Measurements from ENCODE around the gene MAN2B2. TPM values are rescaled to one million over a fixed set of nuclear protein-coding genes. Genes with fewer than 3 reads are reported as not detected.

The MAN2B2 gene
- total and polyA plus RNA-seq, 7 donors: 1.8 to 6.6 (median 3.2) TPM

DNA sequence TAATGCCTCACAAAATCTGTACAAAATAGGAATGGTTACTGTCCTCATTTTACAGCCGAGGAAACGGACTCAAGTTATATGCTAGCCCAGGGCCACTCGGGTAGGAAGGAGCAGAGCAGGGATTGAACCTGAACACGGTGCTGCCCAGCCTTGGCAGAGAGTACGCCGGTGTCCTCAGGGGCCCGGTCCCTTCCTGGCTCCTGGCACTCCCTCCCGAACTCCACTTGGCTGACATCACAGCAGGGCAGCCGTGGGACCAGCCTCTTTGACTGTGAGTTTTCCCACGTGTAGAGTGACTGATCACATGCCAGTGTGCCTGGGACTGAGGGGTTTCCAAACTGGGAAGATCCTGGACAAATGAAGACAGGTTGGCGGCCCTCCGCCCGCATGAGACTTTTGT is 23.7 kb downstream of the MAN2B2 start:
- H3K27ac ChIP-seq: no peak overlapping the region
- H3K4me1 ChIP-seq: no peaks in the 10 kb centered on the region
- H3K4me3 ChIP-seq: no peak overlapping the region
- TF ChIP-seq, protein P1, sequence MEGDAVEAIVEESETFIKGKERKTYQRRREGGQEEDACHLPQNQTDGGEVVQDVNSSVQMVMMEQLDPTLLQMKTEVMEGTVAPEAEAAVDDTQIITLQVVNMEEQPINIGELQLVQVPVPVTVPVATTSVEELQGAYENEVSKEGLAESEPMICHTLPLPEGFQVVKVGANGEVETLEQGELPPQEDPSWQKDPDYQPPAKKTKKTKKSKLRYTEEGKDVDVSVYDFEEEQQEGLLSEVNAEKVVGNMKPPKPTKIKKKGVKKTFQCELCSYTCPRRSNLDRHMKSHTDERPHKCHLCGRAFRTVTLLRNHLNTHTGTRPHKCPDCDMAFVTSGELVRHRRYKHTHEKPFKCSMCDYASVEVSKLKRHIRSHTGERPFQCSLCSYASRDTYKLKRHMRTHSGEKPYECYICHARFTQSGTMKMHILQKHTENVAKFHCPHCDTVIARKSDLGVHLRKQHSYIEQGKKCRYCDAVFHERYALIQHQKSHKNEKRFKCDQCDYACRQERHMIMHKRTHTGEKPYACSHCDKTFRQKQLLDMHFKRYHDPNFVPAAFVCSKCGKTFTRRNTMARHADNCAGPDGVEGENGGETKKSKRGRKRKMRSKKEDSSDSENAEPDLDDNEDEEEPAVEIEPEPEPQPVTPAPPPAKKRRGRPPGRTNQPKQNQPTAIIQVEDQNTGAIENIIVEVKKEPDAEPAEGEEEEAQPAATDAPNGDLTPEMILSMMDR (IDR thresholded peaks at IDR 0.05): no peak
- no peak for ATAC-seq
- 55 to 57% (median 56%) methylated on average over 11 to 13 of the region's 13 CpGs for WGBS, 3 donors
- H3K27me3 ChIP-seq (ENCODE audit: insufficient read depth in 3 of 3, low read length in 2 of 3): peaks cover 0 to 10% (median 6%) of the 10 kb centered on the region in 3 donors
- H3K9me3 ChIP-seq: no peaks in the 10 kb centered on the region
- DNase-seq: no peak
- intact Hi-C loops (cut with DNase I): no loop called here
- no peaks in the 10 kb centered on the region for H3K36me3 ChIP-seq (ENCODE audit: insufficient read depth in 1 of 2, low read depth in 1 of 2)

GRCh38 chr4:6601661-6602250 is 26.8 kb downstream of the MAN2B2 start:
- no peaks in the 10 kb centered on the region for H3K9me3 ChIP-seq
- no peaks in the 10 kb centered on the region for H3K36me3 ChIP-seq (ENCODE audit: insufficient read depth in 1 of 2, low read depth in 1 of 2)
- H3K4me3 ChIP-seq: no peak overlapping the region
- TF ChIP-seq, protein P1 (IDR thresholded peaks at IDR 0.05): no peak
- ATAC-seq (no peak), DNase-seq (no peak)
- H3K4me1 ChIP-seq: no peaks in the 10 kb centered on the region
- intact Hi-C loops (cut with DNase I): no loop called here
- WGBS, 3 donors: 78 to 84% (median 82%) methylated on average over 10 of the region's 10 CpGs
- no peak overlapping the region for H3K27ac ChIP-seq
- peaks cover 0 to 6% (median 6%) of the 10 kb centered on the region in 3 donors for H3K27me3 ChIP-seq (ENCODE audit: insufficient read depth in 3 of 3, low read length in 2 of 3)

DNA sequence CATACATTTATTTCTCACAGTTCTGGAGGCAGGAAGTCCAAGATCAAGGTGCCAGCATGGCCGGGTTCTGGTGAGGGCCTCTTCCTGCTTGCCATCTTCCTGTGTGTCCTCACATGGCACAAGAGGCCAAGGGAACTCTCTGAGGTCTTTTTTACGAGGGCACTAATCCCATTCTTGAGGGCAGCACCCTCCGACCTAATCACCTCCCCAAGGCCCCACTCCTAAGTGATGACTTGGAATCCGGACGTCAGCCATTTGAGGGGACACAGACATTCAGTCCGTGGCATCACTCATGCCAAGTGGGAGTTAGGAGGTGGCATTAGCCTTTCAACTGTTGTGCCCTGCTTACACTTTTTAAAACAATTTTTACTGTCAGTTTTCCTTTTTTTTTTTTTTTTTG is 27.3 kb downstream of the MAN2B2 start:
- Histone ChIP-seq H3K27ac (no peak overlapping the region), H3K36me3 (ENCODE audit: insufficient read depth in 1 of 2, low read depth in 1 of 2) (no peaks in the 10 kb centered on the region), H3K4me3 (no peak overlapping the region), H3K9me3 (no peaks in the 10 kb centered on the region), H3K4me1 (no peaks in the 10 kb centered on the region), H3K27me3 (ENCODE audit: insufficient read depth in 3 of 3, low read length in 2 of 3) (peaks cover 0 to 6% (median 3%) of the 10 kb centered on the region in 3 donors)
- WGBS, 3 donors: 86 to 91% (median 88%) methylated on average over 6 of the region's 6 CpGs
- ATAC-seq (no peak), DNase-seq (no peak)
- TF ChIP-seq, protein P1 (IDR thresholded peaks at IDR 0.05): no peak
- intact Hi-C loops (cut with DNase I): no loop called here

- H3K36me3 ChIP-seq (ENCODE audit: insufficient read depth in 1 of 2, low read depth in 1 of 2): peaks cover 0 to 2% of the 10 kb centered on the region in 2 donors
- WGBS, 3 donors: 88 to 94% (median 89%) methylated on average over 12 of the region's 12 CpGs
These were observed 28.1 kb downstream of the MAN2B2 start for GRCh38 chr4:6603128-6603527.

More at GRCh38 chr4:6603128-6603527, 28.1 kb downstream of the MAN2B2 start:
- H3K27ac ChIP-seq: no peak overlapping the region
- H3K9me3 ChIP-seq: no peaks in the 10 kb centered on the region
- peaks cover 0 to under 1% (median 0%) of the 10 kb centered on the region in 3 donors for H3K27me3 ChIP-seq (ENCODE audit: insufficient read depth in 3 of 3, low read length in 2 of 3)
- ATAC-seq: no peak
- intact Hi-C loops (cut with DNase I): no loop called here
- no peak for DNase-seq
- H3K4me3 ChIP-seq: no peak overlapping the region
- TF ChIP-seq, protein P1 (IDR thresholded peaks at IDR 0.05): no peak
- H3K4me1 ChIP-seq: no peaks in the 10 kb centered on the region

Data from psoas muscle (tissue), 8 donors.